Astrocyte (in vitro differentiated cells and primary cell): ENCODE measurements around the gene BCL2. TPM values are rescaled to one million over a fixed set of nuclear protein-coding genes. Genes with fewer than 3 reads are reported as not detected.

Experiments
- DNase-seq: peaks from one replicate; pipeline ENCODE4 v3.0.0-alpha.2; 2010; ENCODE audit warnings: low read depth
- FAIRE-seq: peaks from 2 replicates; lab custom pipeline; 2011; peaks lifted over from hg19 to GRCh38; lab: Jason Lieb, UNC
- H2AFZ ChIP-seq: 2 replicates; pipeline ENCODE4 v1.6.0; 2012; ENCODE audit warnings: low read depth, low read length, inconsistent platforms
- H3K27ac ChIP-seq: 2 replicates; pipeline ENCODE4 v1.5.1; 2011; ENCODE audit warnings: low read depth, low read length, inconsistent platforms
- H3K27me3 ChIP-seq: 2 replicates; pipeline ENCODE4 v1.6.0; 2011; ENCODE audit warnings: low read length, inconsistent platforms; ENCODE audit not compliant: insufficient read depth
- H3K36me3 ChIP-seq: 2 replicates; pipeline ENCODE4 v1.5.1; 2011; ENCODE audit warnings: low read length, inconsistent platforms; ENCODE audit not compliant: insufficient read depth
- H3K4me1 ChIP-seq: 2 replicates; pipeline ENCODE4 v1.5.1; 2011; ENCODE audit warnings: low read length, inconsistent platforms; ENCODE audit not compliant: insufficient read depth
- H3K4me2 ChIP-seq: 2 replicates; pipeline ENCODE4 v1.6.0; 2012; ENCODE audit warnings: low read length, inconsistent platforms
- H3K4me3 ChIP-seq: 2 replicates; pipeline ENCODE4 v1.5.1; 2011; ENCODE audit warnings: low read depth, mild to moderate bottlenecking, low read length, inconsistent platforms; ENCODE audit not compliant: insufficient read depth
- H3K79me2 ChIP-seq: 2 replicates; pipeline ENCODE4 v1.6.0; 2012; ENCODE audit warnings: mild to moderate bottlenecking, low read length, inconsistent platforms; ENCODE audit not compliant: insufficient read depth
- H3K9ac ChIP-seq: 2 replicates; pipeline ENCODE4 v1.6.0; 2012; ENCODE audit warnings: mild to moderate bottlenecking, low read length, inconsistent platforms
- H3K9me3 ChIP-seq: 2 replicates; pipeline ENCODE4 v1.5.1; 2012; ENCODE audit warnings: low read depth, mild to moderate bottlenecking, low read length, inconsistent platforms; ENCODE audit not compliant: insufficient read depth
- H4K20me1 ChIP-seq: 2 replicates; pipeline ENCODE4 v1.6.0; 2012; ENCODE audit warnings: low read length, inconsistent platforms; ENCODE audit not compliant: insufficient read depth
- H3K27ac Mint-ChIP-seq: one replicate; pipeline ENCODE4 v1.8.0; 2021; ENCODE audit warnings: mild to moderate bottlenecking, mixed read lengths; ENCODE audit not compliant: unreplicated experiment
- H3K27me3 Mint-ChIP-seq: one replicate; pipeline ENCODE4 v1.8.0; 2021; ENCODE audit warnings: low read depth, mixed read lengths; ENCODE audit not compliant: unreplicated experiment
- H3K36me3 Mint-ChIP-seq: one replicate; pipeline ENCODE4 v1.8.0; 2021; ENCODE audit warnings: low read depth, mixed read lengths; ENCODE audit not compliant: unreplicated experiment
- H3K4me1 Mint-ChIP-seq: one replicate; pipeline ENCODE4 v1.8.0; 2021; ENCODE audit warnings: low read depth, mixed read lengths; ENCODE audit not compliant: unreplicated experiment
- H3K4me3 Mint-ChIP-seq: one replicate; pipeline ENCODE4 v1.8.0; 2021; ENCODE audit warnings: mild to moderate bottlenecking, moderate library complexity, mixed read lengths; ENCODE audit not compliant: unreplicated experiment
- H3K9me3 Mint-ChIP-seq: one replicate; pipeline ENCODE4 v1.8.0; 2021; ENCODE audit warnings: mild to moderate bottlenecking, mixed read lengths; ENCODE audit not compliant: unreplicated experiment
- CTCF ChIP-seq: IDR thresholded peaks from 2 replicates; pipeline ENCODE4 v1.5.1; 2011; ENCODE audit warnings: low read depth, mild to moderate bottlenecking, inconsistent platforms, low read length, moderate library complexity; ENCODE audit not compliant: insufficient read depth
- EZH2 ChIP-seq: IDR thresholded peaks from 2 replicates; pipeline ENCODE4 v1.6.1; 2012; ENCODE audit warnings: mild to moderate bottlenecking, low read length, inconsistent platforms; ENCODE audit not compliant: insufficient read depth
- total RNA-seq: library from RNA; stranded (reverse); gene quantifications from 2 replicates; pipeline ENCODE4 v1.2.1, GENCODE V29; 2021

The BCL2 gene
- total RNA-seq, 1 donor from 2014 or later = 1.7 TPM

- Histone ChIP-seq H3K27ac (no peak overlapping the region), H3K27me3 (peaks cover 31% of the 10 kb centered on the region)
These were observed 137.2 kb downstream of the BCL2 start for GRCh38 chr18:63182310-63182772.

GRCh38 chr18:63181706-63182309 lies 137.8 kb downstream of the BCL2 start:
- Histone ChIP-seq H3K27ac (no peak overlapping the region), H3K9ac (no peak overlapping the region), H3K4me2 (no peak overlapping the region), H3K79me2 (no peaks in the 10 kb centered on the region), H3K9me3 (no peaks in the 10 kb centered on the region), H3K4me3 (no peak overlapping the region), H3K36me3 (no peaks in the 10 kb centered on the region), H2AFZ (no peak overlapping the region), H3K4me1 (no peaks in the 10 kb centered on the region), H3K27me3 (peaks cover 31% of the 10 kb centered on the region), H4K20me1 (no peaks in the 10 kb centered on the region)
- FAIRE-seq (no peak), DNase-seq (no peak)
- no peak overlapping the region for H3K27ac Mint-ChIP-seq
- H3K4me3 Mint-ChIP-seq = no peak overlapping the region
- H3K9me3 Mint-ChIP-seq = no peaks in the 10 kb centered on the region
- peaks cover 21% of the 10 kb centered on the region for H3K27me3 Mint-ChIP-seq
- TF ChIP-seq EZH2 (no peak), CTCF (no peak)
- H3K4me1 Mint-ChIP-seq = peaks cover 9% of the 10 kb centered on the region
- H3K36me3 Mint-ChIP-seq = no peaks in the 10 kb centered on the region

More at GRCh38 chr18:63182310-63182772, 137.2 kb downstream of the BCL2 start:
- Histone ChIP-seq H4K20me1 (no peaks in the 10 kb centered on the region), H3K4me2 (no peak overlapping the region), H3K4me3 (no peak overlapping the region), H3K79me2 (no peaks in the 10 kb centered on the region), H3K9ac (no peak overlapping the region), H3K4me1 (no peaks in the 10 kb centered on the region), H3K36me3 (no peaks in the 10 kb centered on the region), H3K9me3 (no peaks in the 10 kb centered on the region), H2AFZ (no peak overlapping the region)
- FAIRE-seq (no peak), DNase-seq (no peak)
- Mint-ChIP-seq H3K27me3 (peaks cover 21% of the 10 kb centered on the region), H3K4me1 (peaks cover 9% of the 10 kb centered on the region), H3K36me3 (no peaks in the 10 kb centered on the region), H3K4me3 (no peak overlapping the region), H3K9me3 (no peaks in the 10 kb centered on the region), H3K27ac (no peak overlapping the region)
- TF ChIP-seq EZH2 (no peak), CTCF (no peak)

GRCh38 chr18:63180971-63181376 lies 138.6 kb downstream of the BCL2 start:
- Histone ChIP-seq H3K27me3 (peaks cover 31% of the 10 kb centered on the region), H2AFZ (no peak overlapping the region), H3K4me1 (no peaks in the 10 kb centered on the region), H3K36me3 (no peaks in the 10 kb centered on the region), H4K20me1 (no peaks in the 10 kb centered on the region), H3K79me2 (no peaks in the 10 kb centered on the region), H3K4me2 (no peak overlapping the region), H3K4me3 (no peak overlapping the region), H3K27ac (no peak overlapping the region), H3K9me3 (no peaks in the 10 kb centered on the region), H3K9ac (no peak overlapping the region)
- H3K4me3 Mint-ChIP-seq = no peak overlapping the region
- H3K36me3 Mint-ChIP-seq = no peaks in the 10 kb centered on the region
- H3K4me1 Mint-ChIP-seq = peaks cover 6% of the 10 kb centered on the region
- H3K27ac Mint-ChIP-seq = no peak overlapping the region
- H3K9me3 Mint-ChIP-seq = no peaks in the 10 kb centered on the region
- DNase-seq = no peak
- no peak for TF ChIP-seq CTCF
- no peak for TF ChIP-seq EZH2
- peaks cover 21% of the 10 kb centered on the region for H3K27me3 Mint-ChIP-seq
- no peak for FAIRE-seq
